HCT116 (cell line): Measurements from ENCODE around the gene CACNB3.

Experiments used
- POLR2A ChIP-seq: IDR thresholded peaks from 2 replicates; pipeline ENCODE4 v1.7.0; 2011; ENCODE audit warnings: borderline replicate concordance; ENCODE audit not compliant: insufficient read depth, insufficient read length; ENCODE audit errors: extremely low read depth
- POLR2AphosphoS5 ChIP-seq: IDR thresholded peaks from 2 replicates; pipeline ENCODE4 v1.6.1; 2011; ENCODE audit warnings: mild to moderate bottlenecking, low read depth, low read length, moderate library complexity
- REST ChIP-seq: IDR thresholded peaks from 2 replicates; pipeline ENCODE4 v1.6.1; 2012; ENCODE audit warnings: low read depth

- TF ChIP-seq REST (no peak), POLR2A (no peak), POLR2AphosphoS5 (no peak)
Observed at GRCh38 chr12:48838048-48838447, 19.8 kb downstream of the CACNB3 start.
